Lower lobe of right lung (tissue), 2 donors: ENCODE measurements around the gene SRSF11. TPM values are rescaled to one million over a fixed set of nuclear protein-coding genes. Genes with fewer than 3 reads are reported as not detected.

ENCODE experiments used
- ATAC-seq, 2 donors: fragments of 200-7000 bp; cut with Tn5 transposase; one replicate each; pipeline ENCODE4 v1.9.1; 2020 to 2022; ENCODE audit warnings: mild to moderate bottlenecking in 2 of 2, moderate library complexity in 2 of 2
- DNase-seq: peaks from one replicate; pipeline ENCODE4 v3.0.0-alpha.2; 2020
- H3K27ac ChIP-seq: fragments of 200-600 bp; one replicate; pipeline ENCODE4 v1.8.0; 2022
- H3K27me3 ChIP-seq: fragments of 200-600 bp; one replicate; pipeline ENCODE4 v1.8.0; 2022; ENCODE audit warnings: low read depth
- H3K36me3 ChIP-seq: fragments of 200-600 bp; one replicate; pipeline ENCODE4 v1.8.0; 2022; ENCODE audit warnings: mild to moderate bottlenecking
- H3K4me1 ChIP-seq: fragments of 200-600 bp; one replicate; pipeline ENCODE4 v1.8.0; 2022
- H3K4me3 ChIP-seq: fragments of 200-600 bp; one replicate; pipeline ENCODE4 v1.8.0; 2022; ENCODE audit warnings: mild to moderate bottlenecking
- H3K9me3 ChIP-seq: fragments of 200-600 bp; one replicate; pipeline ENCODE4 v1.8.0; 2022
- intact Hi-C: fragments of 100-400 bp; cut with DNase I; formaldehyde crosslinking; loops from one replicate; pipeline ENCODE4 v1.11.0; 2022
- total RNA-seq: library from RNA; stranded (reverse); fragmentation: NEBNext Ultra II Directional; extraction: Animal tissue kit (Norgen Biotek cat#: 25700); gene quantifications from one replicate; pipeline ENCODE4 v1.2.1, GENCODE V29; 2021
- TF ChIP-seq, protein P1 (sequence below): fragments of 200-600 bp; IDR thresholded peaks from one replicate; pipeline ENCODE4 v1.8.0; 2022; ENCODE audit warnings: antibody characterized with exemption, mild to moderate bottlenecking
- donor health status: DM: no; HTN: yes; CAD: no; lungs with severe emphysema.

SRSF11 gene
- total RNA-seq, 1 donor from 2014 or later, result 143 TPM

DNA sequence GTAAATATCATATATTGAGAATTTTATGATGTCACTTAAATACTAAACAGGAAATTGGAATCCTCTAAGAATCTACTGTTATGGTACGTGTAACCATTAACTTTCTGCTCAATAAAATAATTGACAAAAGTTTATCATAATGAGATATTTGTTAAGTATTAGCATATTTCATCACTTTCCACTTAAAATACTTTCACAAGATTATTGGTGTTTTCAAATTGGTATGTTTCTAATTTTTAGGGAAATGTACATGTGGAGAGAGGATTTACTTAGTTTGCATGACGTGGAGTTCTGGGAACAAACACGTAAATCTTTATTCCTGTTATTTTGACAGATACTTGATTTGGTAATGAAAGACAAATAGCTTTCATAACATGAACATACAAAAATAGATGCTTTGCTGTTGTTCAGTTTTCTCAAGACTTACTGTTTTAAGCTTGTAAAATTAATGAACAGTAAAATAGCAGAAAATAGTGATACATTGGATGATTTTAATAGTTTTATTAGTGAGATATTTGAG lies 1.6 kb downstream of the SRSF11 start:
- intact Hi-C loops, result no loop called here
- Histone ChIP-seq H3K9me3 (no peaks in the 10 kb centered on the region), H3K36me3 (peaks cover 29% of the 10 kb centered on the region), H3K27ac (peak overlapping the region; percentile 93), H3K4me3 (peak overlapping the region; percentile 68), H3K27me3 (no peaks in the 10 kb centered on the region), H3K4me1 (peaks cover 46% of the 10 kb centered on the region)
- no peak for ATAC-seq
- TF ChIP-seq, protein P1, sequence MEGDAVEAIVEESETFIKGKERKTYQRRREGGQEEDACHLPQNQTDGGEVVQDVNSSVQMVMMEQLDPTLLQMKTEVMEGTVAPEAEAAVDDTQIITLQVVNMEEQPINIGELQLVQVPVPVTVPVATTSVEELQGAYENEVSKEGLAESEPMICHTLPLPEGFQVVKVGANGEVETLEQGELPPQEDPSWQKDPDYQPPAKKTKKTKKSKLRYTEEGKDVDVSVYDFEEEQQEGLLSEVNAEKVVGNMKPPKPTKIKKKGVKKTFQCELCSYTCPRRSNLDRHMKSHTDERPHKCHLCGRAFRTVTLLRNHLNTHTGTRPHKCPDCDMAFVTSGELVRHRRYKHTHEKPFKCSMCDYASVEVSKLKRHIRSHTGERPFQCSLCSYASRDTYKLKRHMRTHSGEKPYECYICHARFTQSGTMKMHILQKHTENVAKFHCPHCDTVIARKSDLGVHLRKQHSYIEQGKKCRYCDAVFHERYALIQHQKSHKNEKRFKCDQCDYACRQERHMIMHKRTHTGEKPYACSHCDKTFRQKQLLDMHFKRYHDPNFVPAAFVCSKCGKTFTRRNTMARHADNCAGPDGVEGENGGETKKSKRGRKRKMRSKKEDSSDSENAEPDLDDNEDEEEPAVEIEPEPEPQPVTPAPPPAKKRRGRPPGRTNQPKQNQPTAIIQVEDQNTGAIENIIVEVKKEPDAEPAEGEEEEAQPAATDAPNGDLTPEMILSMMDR, result no peak
- no peak for DNase-seq

DNA sequence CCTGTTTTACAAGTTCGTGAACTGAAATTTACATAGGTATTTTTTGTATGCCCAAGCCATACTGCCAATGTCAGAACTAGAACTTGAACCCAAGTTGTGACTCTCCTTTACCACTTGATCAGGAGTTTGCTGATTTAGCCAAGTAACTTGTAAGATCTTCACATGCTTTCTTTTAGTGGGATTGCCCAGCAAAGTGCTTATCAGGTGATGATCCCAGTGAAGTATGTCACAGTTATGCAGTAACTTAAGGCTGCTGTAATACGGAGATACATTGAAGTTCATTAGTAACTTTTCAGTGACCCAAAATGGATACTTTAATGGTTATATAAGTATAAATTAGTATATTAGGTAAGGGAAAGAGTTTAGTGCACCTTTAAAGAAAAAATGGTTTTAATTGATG lies 3.8 kb downstream of the SRSF11 start:
- peaks cover 46% of the 10 kb centered on the region for H3K4me1 ChIP-seq

DNA sequence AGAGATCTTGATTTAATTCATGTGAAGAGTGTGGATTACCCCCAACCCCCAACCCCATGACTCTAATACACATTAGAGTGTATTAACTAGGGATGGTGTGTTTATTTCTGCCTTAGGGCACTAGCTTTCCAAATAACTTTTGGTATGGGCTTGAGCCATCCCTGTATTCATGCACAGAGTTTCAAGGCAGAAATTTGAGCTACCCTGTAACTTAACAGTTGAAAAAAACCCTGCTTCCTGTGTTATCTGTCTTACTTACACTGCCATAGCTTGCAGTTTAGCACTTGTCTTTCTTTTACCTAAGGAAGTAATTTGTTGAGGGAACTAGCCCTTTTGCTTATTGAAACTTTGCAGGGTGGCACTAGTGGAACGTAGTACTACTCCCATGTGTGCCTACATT lies 6.3 kb downstream of the SRSF11 start:
- H3K36me3 ChIP-seq, result peaks cover 75% of the 10 kb centered on the region
- intact Hi-C loops, result no loop called here
- TF ChIP-seq, protein P1, result no peak

More for the DNA sequence above, 3.8 kb downstream of the SRSF11 start:
- H3K27me3 ChIP-seq, result no peaks in the 10 kb centered on the region
- no peak overlapping the region for H3K4me3 ChIP-seq
- DNase-seq (no peak), ATAC-seq (no peak)
- TF ChIP-seq, protein P1, result no peak
- H3K9me3 ChIP-seq, result no peaks in the 10 kb centered on the region
- peaks cover 50% of the 10 kb centered on the region for H3K36me3 ChIP-seq
- intact Hi-C loops, result no loop called here
- no peak overlapping the region for H3K27ac ChIP-seq

DNA sequence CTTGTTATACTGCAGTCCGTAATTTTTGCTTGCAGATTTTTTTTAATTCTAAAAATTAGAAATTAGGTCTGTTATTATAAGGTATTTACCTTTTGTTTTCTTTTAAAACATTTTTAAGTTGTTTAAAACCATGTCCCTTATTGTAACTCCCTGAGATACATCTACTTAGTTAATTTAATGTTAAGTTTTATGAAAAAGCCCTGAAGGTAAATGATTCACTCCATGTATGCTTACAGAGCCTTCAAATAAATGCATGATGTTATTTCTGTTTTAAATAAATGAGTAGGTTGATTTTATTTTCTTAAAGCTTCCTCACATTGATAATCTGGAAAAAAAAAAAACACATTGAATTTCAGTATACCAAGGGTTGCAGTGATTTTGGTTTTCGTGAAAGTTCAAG lies 7.5 kb downstream of the SRSF11 start:
- intact Hi-C loops, result no loop called here
- peaks cover 22% of the 10 kb centered on the region for H3K4me1 ChIP-seq
- H3K36me3 ChIP-seq, result peaks cover 88% of the 10 kb centered on the region
- H3K4me3 ChIP-seq, result no peak overlapping the region
- ATAC-seq (no peak), DNase-seq (no peak)
- H3K27ac ChIP-seq, result no peak overlapping the region
- TF ChIP-seq, protein P1, result no peak
- H3K27me3 ChIP-seq, result no peaks in the 10 kb centered on the region
- no peaks in the 10 kb centered on the region for H3K9me3 ChIP-seq

More for the DNA sequence above, 6.3 kb downstream of the SRSF11 start:
- Histone ChIP-seq H3K9me3 (no peaks in the 10 kb centered on the region), H3K4me1 (peaks cover 35% of the 10 kb centered on the region), H3K27ac (no peak overlapping the region), H3K27me3 (no peaks in the 10 kb centered on the region), H3K4me3 (no peak overlapping the region)
- no peak for DNase-seq
- no peak for ATAC-seq

DNA sequence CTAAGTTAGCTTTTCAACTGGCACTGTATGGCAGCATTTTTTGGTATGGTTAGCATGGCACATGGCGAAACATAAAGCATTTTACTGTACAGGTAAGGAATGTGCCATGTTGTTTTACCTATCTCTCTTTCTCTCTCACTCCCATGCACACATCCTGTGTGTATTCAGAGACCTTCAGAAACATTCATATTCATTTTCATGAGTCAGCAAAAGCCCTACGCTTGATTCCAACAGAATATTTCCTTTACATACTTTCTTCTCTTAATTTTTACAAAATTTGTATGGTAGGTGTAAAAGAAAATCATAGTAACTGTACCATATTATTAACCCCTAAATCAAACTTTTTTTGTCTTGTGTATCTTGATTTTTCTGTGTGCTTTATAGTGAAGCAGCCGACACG lies 10.3 kb downstream of the SRSF11 start:
- H3K36me3 ChIP-seq, result peaks cover 93% of the 10 kb centered on the region
- TF ChIP-seq, protein P1, result no peak
- no peak overlapping the region for H3K27ac ChIP-seq
- no peak overlapping the region for H3K4me3 ChIP-seq
- no peak for DNase-seq
- no peak for ATAC-seq
- no peaks in the 10 kb centered on the region for H3K27me3 ChIP-seq
- no peaks in the 10 kb centered on the region for H3K9me3 ChIP-seq
- intact Hi-C loops, result no loop called here
- H3K4me1 ChIP-seq, result peaks cover 9% of the 10 kb centered on the region
